Adrenal gland (tissue), 12 donors: Measurements from ENCODE around the gene MED14. TPM values are rescaled to one million over a fixed set of nuclear protein-coding genes. Genes with fewer than 3 reads are reported as not detected.

Experiments
- DNase-seq, 7 donors: peaks; one replicate each; pipeline ENCODE4 v3.0.0-alpha.2; 2019 to 2020
- H3K27ac ChIP-seq, 5 donors: fragments of 200-600 bp; sonication (generic) in 4 of 5; 1 replicate in 3 of 5; 2 replicates in 2 of 5; pipeline versions ENCODE4 v1.5.1 to v1.8.0; 2016 to 2020; ENCODE audit warnings: mild to moderate bottlenecking in 1 of 5
- H3K27me3 ChIP-seq: fragments of 200-600 bp; 2 replicates; pipeline ENCODE4 v1.8.0; 2021
- H3K36me3 ChIP-seq, 2 donors: fragments of 200-600 bp; replicated peaks in 1 of 2; 1 replicate in 1 of 2; 2 replicates in 1 of 2; pipeline versions ENCODE4 v1.5.1 to v1.8.0; 2018 to 2022
- H3K4me1 ChIP-seq, 2 donors: fragments of 200-600 bp; replicated peaks in 1 of 2; 1 replicate in 1 of 2; 2 replicates in 1 of 2; pipeline versions ENCODE4 v1.5.1 to v1.8.0; 2018 to 2021
- H3K4me3 ChIP-seq, 4 donors: fragments of 200-600 bp; sonication (generic) in 3 of 4; one replicate each; pipeline ENCODE4 v1.5.1; 2016 to 2018
- H3K9me3 ChIP-seq, 3 donors: fragments of 200-600 bp; sonication (generic) in 1 of 3; replicated peaks in 1 of 3; 1 replicate in 2 of 3; 2 replicates in 1 of 3; pipeline versions ENCODE4 v1.5.1 to v1.8.0; 2016 to 2021
- POLR2A ChIP-seq, 2 donors: fragments of 450-650 bp; IDR thresholded peaks; one replicate each; pipeline ENCODE4 v1.6.1; 2017; ENCODE audit warnings: antibody characterized with exemption in 2 of 2, mild to moderate bottlenecking in 2 of 2, moderate library complexity in 1 of 2
- WGBS, 4 donors: extraction: QIAGEN DNeasy Blood & Tissue Kit in 2 of 4; methylation state at CpG; one replicate each; pipeline versions ENCODE4 v1.1.5 to v1.1.7; 2013 to 2017; 5-methylcytosine and 5-hydroxymethylcytosine counted together
- intact Hi-C, 2 donors: fragments of 100-400 bp; cut with DNase I; formaldehyde crosslinking; loops; one replicate each; pipeline versions ENCODE4 v1.14.1 to v1.15.0; 2022 to 2023
- polyA plus RNA-seq, 3 donors: library from polyadenylated mRNA; stranded (reverse); fragments of 200-250 nt in 2 of 3; fragments of 350-450 nt in 1 of 3; fragmentation: Illumina TruSeq in 1 of 3; extraction: RNeasy Lipid Tissue Mini Kit (QIAGEN cat#74804) in 1 of 3; gene quantifications; one replicate each; pipeline ENCODE4 v1.2.3, GENCODE V29; 2013 to 2014
- total RNA-seq, 9 donors: library from RNA; depleted of rRNA in 4 of 9; stranded (reverse); fragments of >200 nt in 4 of 9; fragments of 120-200 nt in 1 of 9; fragmentation: NEBNext Ultra II Directional in 1 of 9; extraction: Animal tissue kit (Norgen Biotek cat#: 25700) in 1 of 9; gene quantifications; one replicate each; pipeline versions ENCODE4 v1.1.0 to v1.2.4, GENCODE V29; 2013 to 2023
- TF ChIP-seq, protein P1 (sequence below), 6 experiments: fragments of 450-650 bp in 4 of 6; fragments of 200-600 bp in 2 of 6; sonication (generic) in 1 of 6; IDR thresholded peaks; 1 replicate in 5 of 6; 2 replicates in 1 of 6; pipeline versions ENCODE4 v1.5.1 to v1.8.0; 2016 to 2021; ENCODE audit warnings: antibody characterized with exemption in 6 of 6, mild to moderate bottlenecking in 2 of 6, moderate library complexity in 1 of 6
- donor health status: healthy with polysubstance abuse.
- donor health status: Bipolar disorder and iron deficiency.
- donor health status: DM: yes; HTN: yes; CAD: no.
- donor health status: DM: no; HTN: no; CAD: no.
- donor health status: DM: no; HTN: no; CAD: no.
- donor health status: DM: yes; HTN: yes; CAD: no.

Gene MED14
- total and polyA plus RNA-seq, 12 donors = 10.4 to 56.3 (median 29.6) TPM

DNA sequence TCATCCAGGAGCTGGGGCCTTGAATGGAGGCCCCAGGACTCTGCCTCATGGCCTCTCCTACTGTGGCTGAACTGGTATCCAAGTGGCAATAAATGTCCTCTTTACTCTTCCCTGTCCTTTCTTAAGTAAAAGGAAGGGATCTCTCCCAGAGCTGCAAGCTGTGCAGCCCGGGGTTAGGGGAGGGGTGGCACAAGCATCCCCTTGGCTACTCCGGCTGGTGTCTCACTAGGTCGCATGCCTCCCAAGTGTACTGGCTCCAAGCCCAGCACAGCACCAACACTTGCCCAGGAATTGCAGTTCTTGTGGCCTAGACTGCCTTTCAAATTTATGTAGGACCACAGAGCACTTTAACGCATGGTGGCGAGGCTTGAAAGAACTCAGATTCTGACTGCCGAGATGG lies 44.7 kb upstream of the MED14 start:
- intact Hi-C loops = no loop called here
- H3K4me3 ChIP-seq = no peak overlapping the region

GRCh38 chrX:40778861-40779575 lies 43.7 kb upstream of the MED14 start:
- 64 to 76% (median 69%) methylated on average over 2 to 4 of the region's 4 CpGs for WGBS, 4 donors
- DNase-seq = no peak

More for the DNA sequence above, 44.7 kb upstream of the MED14 start:
- Histone ChIP-seq H3K4me1 (no peaks in the 10 kb centered on the region), H3K27me3 (peaks cover 21% of the 10 kb centered on the region), H3K27ac (no peak overlapping the region), H3K9me3 (no peaks in the 10 kb centered on the region), H3K36me3 (no peaks in the 10 kb centered on the region)
- DNase-seq = no peak
- 48 to 94% (median 88%) methylated on average over 3 to 6 of the region's 6 CpGs for WGBS, 4 donors
- no peak for TF ChIP-seq POLR2A (IDR thresholded peaks at IDR 0.05)
- TF ChIP-seq, protein P1, sequence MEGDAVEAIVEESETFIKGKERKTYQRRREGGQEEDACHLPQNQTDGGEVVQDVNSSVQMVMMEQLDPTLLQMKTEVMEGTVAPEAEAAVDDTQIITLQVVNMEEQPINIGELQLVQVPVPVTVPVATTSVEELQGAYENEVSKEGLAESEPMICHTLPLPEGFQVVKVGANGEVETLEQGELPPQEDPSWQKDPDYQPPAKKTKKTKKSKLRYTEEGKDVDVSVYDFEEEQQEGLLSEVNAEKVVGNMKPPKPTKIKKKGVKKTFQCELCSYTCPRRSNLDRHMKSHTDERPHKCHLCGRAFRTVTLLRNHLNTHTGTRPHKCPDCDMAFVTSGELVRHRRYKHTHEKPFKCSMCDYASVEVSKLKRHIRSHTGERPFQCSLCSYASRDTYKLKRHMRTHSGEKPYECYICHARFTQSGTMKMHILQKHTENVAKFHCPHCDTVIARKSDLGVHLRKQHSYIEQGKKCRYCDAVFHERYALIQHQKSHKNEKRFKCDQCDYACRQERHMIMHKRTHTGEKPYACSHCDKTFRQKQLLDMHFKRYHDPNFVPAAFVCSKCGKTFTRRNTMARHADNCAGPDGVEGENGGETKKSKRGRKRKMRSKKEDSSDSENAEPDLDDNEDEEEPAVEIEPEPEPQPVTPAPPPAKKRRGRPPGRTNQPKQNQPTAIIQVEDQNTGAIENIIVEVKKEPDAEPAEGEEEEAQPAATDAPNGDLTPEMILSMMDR (IDR thresholded peaks at IDR 0.05) = no peak

DNA sequence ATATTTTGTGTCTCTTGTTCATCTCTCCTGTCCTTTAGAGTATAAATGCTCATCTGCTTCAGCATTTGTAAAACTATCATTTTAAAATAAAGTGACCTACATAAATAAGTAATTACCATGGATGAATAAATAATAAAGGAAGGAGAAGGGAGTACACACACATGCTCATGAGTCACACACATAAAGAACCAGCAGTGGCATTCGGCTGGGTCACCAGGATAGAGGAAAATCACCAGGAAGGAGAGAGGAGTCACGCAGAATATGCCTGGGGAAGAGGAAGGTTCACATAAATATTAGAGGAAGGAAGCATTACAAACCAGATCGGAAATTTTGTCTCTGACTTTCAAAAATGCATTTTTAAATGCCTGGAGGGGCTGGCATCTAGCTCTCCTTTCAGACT lies 38.5 kb upstream of the MED14 start:
- Histone ChIP-seq H3K9me3 (no peaks in the 10 kb centered on the region), H3K4me3 (no peak overlapping the region), H3K27me3 (peaks cover 17% of the 10 kb centered on the region), H3K36me3 (no peaks in the 10 kb centered on the region), H3K4me1 (peaks cover 0 to 9% of the 10 kb centered on the region in 2 donors), H3K27ac (no peak overlapping the region)
- TF ChIP-seq, protein P1 (IDR thresholded peaks at IDR 0.05) = no peak
- TF ChIP-seq POLR2A (IDR thresholded peaks at IDR 0.05) = no peak
- 10 to 42% (median 23%) methylated on average over 3 of the region's 3 CpGs for WGBS, 4 donors
- DNase-seq = peak in 6 of 7 donors; percentile 28 to 60 (median 48)
- intact Hi-C loops = no loop called here

More at GRCh38 chrX:40778861-40779575, 43.7 kb upstream of the MED14 start:
- Histone ChIP-seq H3K4me1 (peaks cover 0 to 3% of the 10 kb centered on the region in 2 donors), H3K27ac (no peak overlapping the region), H3K36me3 (no peaks in the 10 kb centered on the region), H3K27me3 (peaks cover 21% of the 10 kb centered on the region), H3K4me3 (no peak overlapping the region), H3K9me3 (no peaks in the 10 kb centered on the region)
- intact Hi-C loops = no loop called here
- TF ChIP-seq, protein P1 (IDR thresholded peaks at IDR 0.05) = no peak

DNA sequence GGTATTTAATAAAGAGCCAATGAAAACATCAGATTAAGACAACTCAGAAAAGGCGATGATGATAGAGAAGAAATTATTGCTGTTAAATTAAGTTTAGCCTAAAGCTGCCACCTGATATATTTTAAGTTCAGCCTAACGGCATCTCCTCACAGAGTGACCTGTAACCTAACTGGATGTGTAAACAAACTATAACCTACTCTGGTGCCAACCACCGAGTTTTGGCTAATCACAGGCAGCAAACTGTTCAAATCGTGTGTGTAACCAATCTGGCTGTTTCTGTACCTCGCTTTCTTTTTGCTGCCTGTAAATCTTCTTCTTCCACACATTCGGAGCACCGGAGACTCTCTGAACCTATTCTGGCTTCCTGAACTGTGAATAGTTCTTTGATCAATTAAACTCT lies 37.8 kb upstream of the MED14 start:
- no peaks in the 10 kb centered on the region for H3K36me3 ChIP-seq
- intact Hi-C loops = no loop called here
- 55 to 72% (median 64%) methylated on average over 7 of the region's 7 CpGs for WGBS, 4 donors
- peaks cover 0 to 9% of the 10 kb centered on the region in 2 donors for H3K4me1 ChIP-seq
- no peak for DNase-seq
- TF ChIP-seq, protein P1 (IDR thresholded peaks at IDR 0.05) = no peak
- TF ChIP-seq POLR2A (IDR thresholded peaks at IDR 0.05) = no peak
- H3K4me3 ChIP-seq = no peak overlapping the region
- peaks cover 17% of the 10 kb centered on the region for H3K27me3 ChIP-seq
- no peaks in the 10 kb centered on the region for H3K9me3 ChIP-seq
- H3K27ac ChIP-seq = no peak overlapping the region
